ENCODE measurements around the gene SULF2. TPM values are rescaled to one million over a fixed set of nuclear protein-coding genes. Genes with fewer than 3 reads are reported as not detected.

The SULF2 gene
- total and polyA plus RNA-seq, 2 donors (not counting 1 experiment from before 2014, with no cell fraction given), result 1.2 to 1.7 TPM

GRCh38 chr20:47662483-47663353 lies 122.6 kb downstream of the SULF2 start:
- Histone ChIP-seq H3K27ac (ENCODE audit: low read length in 2 of 2) (no peak overlapping the region), H3K4me1 (ENCODE audit: control insufficient read depth in 2 of 2, insufficient read depth in 2 of 2, low read length in 2 of 2) (peaks cover 0 to 7% of the 10 kb centered on the region in 2 donors), H2AFZ (ENCODE audit: insufficient read depth, low read depth, low read length, poor library complexity, severe bottlenecking) (no peak overlapping the region), H3K79me2 (ENCODE audit: control insufficient read depth, insufficient read depth, low read length) (no peaks in the 10 kb centered on the region), H3K9me3 (ENCODE audit: control extremely low read depth in 1 of 3, control insufficient read depth in 2 of 3, insufficient read depth in 1 of 3, low read length in 2 of 3) (no peaks in the 10 kb centered on the region), H3K4me2 (replicated peaks; ENCODE audit: low read depth, low read length, poor library complexity, severe bottlenecking) (no peak overlapping the region), H3K36me3 (replicated peaks in 1 of 2; ENCODE audit: control extremely low read depth in 1 of 2, control insufficient read depth in 1 of 2, extremely low read depth in 1 of 2, insufficient read depth in 2 of 2, low read length in 1 of 2) (peaks cover 0 to 44% of the 10 kb centered on the region in 2 experiments), H4K20me1 (ENCODE audit: control insufficient read depth, insufficient read depth, low read length, poor library complexity, severe bottlenecking) (peaks cover 23% of the 10 kb centered on the region), H3K27me3 (replicated peaks in 1 of 4; ENCODE audit: control extremely low read depth in 1 of 4, control insufficient read depth in 3 of 4, insufficient read depth in 4 of 4, low read length in 3 of 4) (no peaks in the 10 kb centered on the region), H3K4me3 (ENCODE audit: control extremely low read depth in 1 of 5, extremely low read depth in 1 of 5, insufficient read depth in 1 of 5, low read depth in 2 of 5, low read length in 4 of 5) (no peak overlapping the region), H3K9ac (ENCODE audit: low read length) (no peak overlapping the region)
- Mint-ChIP-seq H3K4me3 (no peak overlapping the region), H3K27ac (peak overlapping the region; percentile 53), H3K27me3 (no peaks in the 10 kb centered on the region), H3K9me3 (ENCODE audit: insufficient read depth) (no peaks in the 10 kb centered on the region), H3K4me1 (peaks cover 6% of the 10 kb centered on the region)
- WGBS (ENCODE audit: insufficient coverage), result 92% methylated on average over 9 of the region's 16 CpGs
- no peak for DNase-seq
- ChIA-PET POLR2A (no interaction called here), CTCF (interaction anchor here (0.5 to 7.6 kb wide), 10 partner anchors 13 to 960 kb away, joined by 3 to 103 read pairs (median 4); no protein-coding TSS in a partner anchor)
- intact Hi-C loops (cut with micrococcal nuclease), result loop anchor here (5.0 kb wide), 1 partner anchor 465 kb away; no protein-coding TSS in a partner anchor
- TF ChIP-seq EZH2 (IDR thresholded peaks at IDR 0.05; ENCODE audit: borderline replicate concordance, insufficient read depth, low read depth, low read length, poor library complexity, severe bottlenecking), result no peak
- no peak for TF ChIP-seq CTCF (IDR thresholded peaks at IDR 0.05)
- ATAC-seq (ENCODE audit: low read depth), result no peak

- H4K20me1 ChIP-seq (ENCODE audit: control insufficient read depth, insufficient read depth, low read length, poor library complexity, severe bottlenecking), result peaks cover 23% of the 10 kb centered on the region
- H3K9ac ChIP-seq (ENCODE audit: low read length), result no peak overlapping the region
- no peaks in the 10 kb centered on the region for H3K27me3 Mint-ChIP-seq
- H3K4me1 Mint-ChIP-seq, result peaks cover 4% of the 10 kb centered on the region
- DNase-seq (no peak), ATAC-seq (ENCODE audit: low read depth) (no peak)
- no peaks in the 10 kb centered on the region for H3K9me3 ChIP-seq (ENCODE audit: control extremely low read depth in 1 of 3, control insufficient read depth in 2 of 3, insufficient read depth in 1 of 3, low read length in 2 of 3)
- no peaks in the 10 kb centered on the region for H3K9me3 Mint-ChIP-seq (ENCODE audit: insufficient read depth)
- H3K4me1 ChIP-seq (ENCODE audit: control insufficient read depth in 2 of 2, insufficient read depth in 2 of 2, low read length in 2 of 2), result peaks cover 0 to 7% of the 10 kb centered on the region in 2 donors
- intact Hi-C loops (cut with micrococcal nuclease), result loop anchor here (5.0 kb wide), 1 partner anchor 464 kb away; no protein-coding TSS in a partner anchor
- POLR2A ChIA-PET, result no interaction called here
- 94% methylated on average over 6 of the region's 7 CpGs for WGBS (ENCODE audit: insufficient coverage)
- H3K27ac ChIP-seq (ENCODE audit: low read length in 2 of 2), result no peak overlapping the region
- CTCF ChIA-PET, result interaction anchor here (0.5 to 7.6 kb wide), 5 partner anchors 16 to 961 kb away, joined by 4 to 103 read pairs (median 5); no protein-coding TSS in a partner anchor
- H3K4me2 ChIP-seq (replicated peaks; ENCODE audit: low read depth, low read length, poor library complexity, severe bottlenecking), result no peak overlapping the region
- H3K79me2 ChIP-seq (ENCODE audit: control insufficient read depth, insufficient read depth, low read length), result no peaks in the 10 kb centered on the region
- no peaks in the 10 kb centered on the region for H3K27me3 ChIP-seq (replicated peaks in 1 of 4; ENCODE audit: control extremely low read depth in 1 of 4, control insufficient read depth in 3 of 4, insufficient read depth in 4 of 4, low read length in 3 of 4)
- peak overlapping the region; percentile 11 for H3K27ac Mint-ChIP-seq
- H3K36me3 ChIP-seq (replicated peaks in 1 of 2; ENCODE audit: control extremely low read depth in 1 of 2, control insufficient read depth in 1 of 2, extremely low read depth in 1 of 2, insufficient read depth in 2 of 2, low read length in 1 of 2), result peaks cover 0 to 53% of the 10 kb centered on the region in 2 experiments
- no peak overlapping the region for H3K4me3 ChIP-seq (ENCODE audit: control extremely low read depth in 1 of 5, extremely low read depth in 1 of 5, insufficient read depth in 1 of 5, low read depth in 2 of 5, low read length in 4 of 5)
- TF ChIP-seq EZH2 (IDR thresholded peaks at IDR 0.05; ENCODE audit: borderline replicate concordance, insufficient read depth, low read depth, low read length, poor library complexity, severe bottlenecking), result no peak
- no peak for TF ChIP-seq CTCF (IDR thresholded peaks at IDR 0.05)
- no peak overlapping the region for H2AFZ ChIP-seq (ENCODE audit: insufficient read depth, low read depth, low read length, poor library complexity, severe bottlenecking)
- no peak overlapping the region for H3K4me3 Mint-ChIP-seq
Observed at GRCh38 chr20:47661714-47662113, 123.6 kb downstream of the SULF2 start.
